Measurements from ENCODE around the gene FBRSL1. TPM values are rescaled to one million over a fixed set of nuclear protein-coding genes. Genes with fewer than 3 reads are reported as not detected.

The FBRSL1 gene
- total RNA-seq, 4 donors from 2014 or later: 23.3 to 306 (median 49.7) TPM

- no peak for TF ChIP-seq EP300 (IDR thresholded peaks at IDR 0.05; ENCODE audit: low read depth)
- no peak for TF ChIP-seq POLR2AphosphoS5 (IDR thresholded peaks at IDR 0.05)
- no peak for TF ChIP-seq CTCF (IDR thresholded peaks at IDR 0.05)
- no peak for TF ChIP-seq POLR2A (IDR thresholded peaks at IDR 0.05)
- H3K4me1 ChIP-seq: peaks cover 10 to 19% (median 15%) of the 10 kb centered on the region in 4 donors
- no peaks in the 10 kb centered on the region for H3K36me3 ChIP-seq
- H3K9me3 ChIP-seq: no peaks in the 10 kb centered on the region
- intact Hi-C loops (cut with DNase I; ENCODE audit: low total_unique reads): no loop called here
- in situ Hi-C loops (cut with MboI; ENCODE audit: low pct_ligation_motif_present in 1 of 4, low pct_unique_long_range_greater_than_20kb in 1 of 4, low sequenced_read_pairs in 3 of 4): no loop called here
- DNase-seq: no peak
- 80 to 93% methylated on average over 8 to 34 of the region's 35 CpGs for WGBS, 2 donors (ENCODE audit: low coverage in 1 of 2)
- peaks cover 3% of the 10 kb centered on the region for H3K27me3 ChIP-seq
- H3K27ac ChIP-seq: no peak overlapping the region
- no peak overlapping the region for H3K4me3 ChIP-seq
Measured at GRCh38 chr12:132558042-132558856, 68.3 kb downstream of the FBRSL1 start.

- intact Hi-C loops (cut with DNase I; ENCODE audit: low total_unique reads) (no loop called here), in situ Hi-C loops (cut with MboI; ENCODE audit: low pct_ligation_motif_present in 1 of 4, low pct_unique_long_range_greater_than_20kb in 1 of 4, low sequenced_read_pairs in 3 of 4) (no loop called here)
- WGBS, 2 donors (ENCODE audit: low coverage in 1 of 2): 34 to 54% methylated on average over 7 to 45 of the region's 45 CpGs
- no peaks in the 10 kb centered on the region for H3K9me3 ChIP-seq
- TF ChIP-seq POLR2A (IDR thresholded peaks at IDR 0.05): no peak
- TF ChIP-seq EP300 (IDR thresholded peaks at IDR 0.05; ENCODE audit: low read depth): no peak
- TF ChIP-seq CTCF (IDR thresholded peaks at IDR 0.05): no peak
- TF ChIP-seq POLR2AphosphoS5 (IDR thresholded peaks at IDR 0.05): no peak
- H3K27ac ChIP-seq: no peak overlapping the region
- peak overlapping the region; percentile 48 to 94 (median 74) for H3K4me3 ChIP-seq
- H3K27me3 ChIP-seq: peaks cover 3% of the 10 kb centered on the region
- no peak for DNase-seq
- H3K36me3 ChIP-seq: no peaks in the 10 kb centered on the region
- peaks cover 10 to 19% (median 15%) of the 10 kb centered on the region in 4 donors for H3K4me1 ChIP-seq
Measured at GRCh38 chr12:132558861-132559623, 69.1 kb downstream of the FBRSL1 start.

DNA sequence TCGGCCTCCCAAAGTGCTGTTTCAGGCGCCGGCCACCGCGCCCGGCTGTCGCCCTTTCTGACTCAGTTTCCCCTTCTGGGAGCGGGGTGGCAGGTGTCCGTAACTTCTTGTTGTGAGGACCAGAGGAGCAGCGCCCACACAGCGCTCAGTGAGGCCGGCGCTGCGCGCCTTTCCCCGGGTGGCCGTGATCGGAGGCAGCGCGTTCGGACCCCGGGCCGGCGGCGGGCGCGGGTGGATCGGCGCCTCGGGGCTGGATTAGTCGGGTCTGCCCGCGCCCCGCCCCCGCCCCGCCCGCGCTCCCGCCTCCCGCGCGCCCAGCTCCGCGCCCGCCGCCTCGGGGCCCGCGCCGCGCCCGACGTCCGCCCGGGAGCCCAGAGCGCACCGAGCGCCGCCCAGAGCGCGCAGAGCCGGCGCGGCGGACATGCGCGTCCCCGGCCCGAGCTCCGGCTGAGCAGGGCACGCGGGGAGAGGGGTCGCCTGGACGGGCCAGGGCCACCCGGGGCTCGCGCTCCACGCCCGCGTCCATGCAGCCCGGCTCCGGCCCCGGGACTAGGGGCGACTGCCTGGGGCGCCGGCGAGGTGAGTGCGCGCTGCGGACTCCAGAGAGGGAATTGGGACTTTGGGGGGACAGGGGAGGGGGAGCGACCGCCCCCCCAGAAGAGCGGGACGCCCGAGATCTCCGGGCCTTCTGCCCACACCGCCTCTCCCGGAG lies 69.9 kb downstream of the FBRSL1 start:
- in situ Hi-C loops (cut with MboI; ENCODE audit: low pct_ligation_motif_present in 1 of 4, low pct_unique_long_range_greater_than_20kb in 1 of 4, low sequenced_read_pairs in 3 of 4) (no loop called here), intact Hi-C loops (cut with DNase I; ENCODE audit: low total_unique reads) (no loop called here)
- Histone ChIP-seq H3K27ac (peak overlapping the region; percentile 41 to 81 (median 64)), H3K9me3 (no peaks in the 10 kb centered on the region), H3K36me3 (no peaks in the 10 kb centered on the region), H3K4me1 (peaks cover 10 to 19% (median 15%) of the 10 kb centered on the region in 4 donors), H3K4me3 (peak overlapping the region; percentile 60 to 94 (median 74)), H3K27me3 (peaks cover 3% of the 10 kb centered on the region)
- no peak for TF ChIP-seq EP300 (IDR thresholded peaks at IDR 0.05; ENCODE audit: low read depth)
- TF ChIP-seq POLR2A (IDR thresholded peaks at IDR 0.05): no peak
- TF ChIP-seq POLR2AphosphoS5 (IDR thresholded peaks at IDR 0.05): no peak
- no peak for TF ChIP-seq CTCF (IDR thresholded peaks at IDR 0.05)
- 1% methylated on average over 16 of the region's 98 CpGs; no CpG with 5 or more reads in 1 of the 2 donors for WGBS, 2 donors (ENCODE audit: low coverage in 1 of 2)
- peak; percentile 51 for DNase-seq

- peaks cover 3% of the 10 kb centered on the region for H3K27me3 ChIP-seq
- no peak for TF ChIP-seq CTCF (IDR thresholded peaks at IDR 0.05)
- H3K4me1 ChIP-seq: peaks cover 10 to 19% (median 15%) of the 10 kb centered on the region in 4 donors
- in situ Hi-C loops (cut with MboI; ENCODE audit: low pct_ligation_motif_present in 1 of 4, low pct_unique_long_range_greater_than_20kb in 1 of 4, low sequenced_read_pairs in 3 of 4): no loop called here
- intact Hi-C loops (cut with DNase I; ENCODE audit: low total_unique reads): no loop called here
- peak overlapping the region; percentile 41 to 81 (median 64) for H3K27ac ChIP-seq
- H3K4me3 ChIP-seq: peak overlapping the region; percentile 60 to 94 (median 74)
- WGBS, 2 donors (ENCODE audit: low coverage in 1 of 2): 0% methylated on average over 4 of the region's 36 CpGs; no CpG with 5 or more reads in 1 of the 2 donors
- no peaks in the 10 kb centered on the region for H3K36me3 ChIP-seq
- no peaks in the 10 kb centered on the region for H3K9me3 ChIP-seq
- peak; percentile 46 for DNase-seq
Measured at GRCh38 chr12:132560364-132560613, 70.3 kb downstream of the FBRSL1 start.

Data from transverse colon (tissue), 4 donors.